CD4-positive, alpha-beta T cell (primary cell): ENCODE measurements around the gene NSUN3. TPM values are rescaled to one million over a fixed set of nuclear protein-coding genes. Genes with fewer than 3 reads are reported as not detected.

Experiments
- ATAC-seq: fragments of 200-7000 bp; cut with Tn5 transposase; one replicate; pipeline ENCODE4 v1.10.0; 2022; ENCODE audit warnings: mild to moderate bottlenecking; ENCODE audit not compliant: poor library complexity
- CTCF ChIA-PET: fragments of 350-600 bp; sonication (Branson Sonifier 250); formaldehyde crosslinking; loops from one replicate; lab custom pipeline; 2021; ENCODE audit warnings: antibody characterized with exemption, inconsistent platforms; lab: Charles Lee
- POLR2A ChIA-PET: fragments of 350-600 bp; sonication (Branson Sonifier 250); formaldehyde crosslinking; loops from one replicate; lab custom pipeline; 2021; ENCODE audit warnings: antibody characterized with exemption, inconsistent platforms; lab: Charles Lee
- DNase-seq, 14 experiments: peaks; one replicate each; pipeline ENCODE4 v3.0.0-alpha.2; 2013 to 2020; ENCODE audit warnings: mixed read lengths in 2 of 14
- H3K27ac ChIP-seq, 2 donors: one replicate each; pipeline versions ENCODE4 v1.5.1 to v1.7.0; 2013; ENCODE audit warnings: low read length in 2 of 2, low read depth in 1 of 2, mild to moderate bottlenecking in 1 of 2
- H3K27me3 ChIP-seq, 2 experiments: 1 replicate in 1 of 2; 2 replicates in 1 of 2; pipeline versions ENCODE4 v1.6.1 to v1.7.0; 2013; ENCODE audit warnings: low read length in 2 of 2, control low read depth in 1 of 2, mild to moderate bottlenecking in 1 of 2, moderate library complexity in 1 of 2; ENCODE audit not compliant: insufficient read depth in 2 of 2, control insufficient read depth in 1 of 2
- H3K36me3 ChIP-seq: one replicate; pipeline ENCODE4 v1.6.1; 2013; ENCODE audit warnings: low read length, control low read depth; ENCODE audit not compliant: insufficient read depth
- H3K4me1 ChIP-seq: one replicate; pipeline ENCODE4 v1.6.1; 2013; ENCODE audit warnings: low read length, control low read depth; ENCODE audit not compliant: insufficient read depth
- H3K4me3 ChIP-seq: one replicate; pipeline ENCODE4 v1.5.1; 2013; ENCODE audit warnings: mild to moderate bottlenecking, low read length, moderate library complexity
- H3K9me3 ChIP-seq, 2 experiments: 1 replicate in 1 of 2; 2 replicates in 1 of 2; pipeline versions ENCODE4 v1.6.1 to v1.7.0; 2013; ENCODE audit warnings: low read length in 2 of 2, mild to moderate bottlenecking in 2 of 2, control low read depth in 1 of 2, moderate library complexity in 1 of 2; ENCODE audit not compliant: control insufficient read depth in 1 of 2, insufficient read depth in 1 of 2
- H3K27ac Mint-ChIP-seq: one replicate; pipeline ENCODE4 v1.8.0; 2020; ENCODE audit warnings: mixed read lengths
- H3K27me3 Mint-ChIP-seq: one replicate; pipeline ENCODE4 v1.8.0; 2021; ENCODE audit warnings: mixed read lengths
- H3K36me3 Mint-ChIP-seq: one replicate; pipeline ENCODE4 v1.8.0; 2021; ENCODE audit warnings: low read depth, mixed read lengths
- H3K4me1 Mint-ChIP-seq: one replicate; pipeline ENCODE4 v1.8.0; 2021; ENCODE audit warnings: low read depth, mixed read lengths
- H3K4me3 Mint-ChIP-seq: one replicate; pipeline ENCODE4 v1.8.0; 2020; ENCODE audit warnings: mild to moderate bottlenecking, mixed read lengths
- H3K9me3 Mint-ChIP-seq: one replicate; pipeline ENCODE4 v1.8.0; 2020; ENCODE audit warnings: mixed read lengths
- intact Hi-C, 2 experiments: fragments of 100-400 bp; cut with DNase I in 1 of 2; cut with micrococcal nuclease in 1 of 2; formaldehyde crosslinking; loops; one replicate each; pipeline versions ENCODE4 v1.15.1 to v1.9.0; 2023 to 2025; cut with DNase I, micrococcal nuclease
- total RNA-seq, 174 experiments: library from RNA in 2 of 174; stranded (reverse) in 2 of 174; gene quantifications; one replicate each; pipeline ENCODE4 v1.2.3 and lab custom pipeline; 2021 to 2026
- TF ChIP-seq, protein P1 (sequence below): fragments of 200-600 bp; IDR thresholded peaks from one replicate; pipeline ENCODE4 v1.8.0; 2022; ENCODE audit warnings: antibody characterized with exemption, mild to moderate bottlenecking

NSUN3 gene
- total RNA-seq, 2 experiments from 2014 or later: 12.4 to 13.4 TPM

DNA sequence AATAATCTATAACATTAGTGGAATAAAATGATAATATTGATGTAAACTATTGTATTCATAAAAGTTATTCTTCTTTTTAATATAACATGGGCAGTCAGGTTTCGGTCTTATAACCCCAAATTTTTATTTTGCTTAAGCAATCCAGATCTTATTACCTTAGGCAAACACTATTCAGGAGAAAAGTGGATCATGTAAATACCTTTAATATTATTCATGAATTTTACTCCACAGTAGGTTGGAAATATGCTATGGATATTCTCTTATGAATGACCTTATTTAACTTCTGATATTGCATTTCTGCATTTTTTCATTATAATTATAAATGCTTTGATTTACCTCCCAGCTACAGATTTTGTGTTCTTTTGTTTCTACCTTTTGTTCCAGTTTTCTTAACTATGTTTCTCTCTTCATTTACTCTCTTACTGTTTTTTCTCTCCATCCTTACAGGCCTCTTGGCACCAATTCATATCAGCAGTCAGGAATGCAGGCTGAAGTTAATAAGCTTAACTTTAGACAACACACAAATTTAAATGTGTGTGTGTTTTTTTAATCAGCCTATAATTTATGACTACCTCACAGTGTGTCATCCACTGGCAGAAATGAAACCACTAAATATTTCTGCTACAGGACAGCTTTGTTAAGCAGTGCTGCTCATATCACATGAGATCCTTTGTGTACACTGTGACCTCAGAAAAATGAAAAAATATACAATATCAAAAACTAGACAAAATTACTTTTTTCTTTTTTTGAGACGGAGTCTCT, 111.0 kb downstream of the NSUN3 start:
- no peaks in the 10 kb centered on the region for H3K36me3 Mint-ChIP-seq
- TF ChIP-seq, protein P1, sequence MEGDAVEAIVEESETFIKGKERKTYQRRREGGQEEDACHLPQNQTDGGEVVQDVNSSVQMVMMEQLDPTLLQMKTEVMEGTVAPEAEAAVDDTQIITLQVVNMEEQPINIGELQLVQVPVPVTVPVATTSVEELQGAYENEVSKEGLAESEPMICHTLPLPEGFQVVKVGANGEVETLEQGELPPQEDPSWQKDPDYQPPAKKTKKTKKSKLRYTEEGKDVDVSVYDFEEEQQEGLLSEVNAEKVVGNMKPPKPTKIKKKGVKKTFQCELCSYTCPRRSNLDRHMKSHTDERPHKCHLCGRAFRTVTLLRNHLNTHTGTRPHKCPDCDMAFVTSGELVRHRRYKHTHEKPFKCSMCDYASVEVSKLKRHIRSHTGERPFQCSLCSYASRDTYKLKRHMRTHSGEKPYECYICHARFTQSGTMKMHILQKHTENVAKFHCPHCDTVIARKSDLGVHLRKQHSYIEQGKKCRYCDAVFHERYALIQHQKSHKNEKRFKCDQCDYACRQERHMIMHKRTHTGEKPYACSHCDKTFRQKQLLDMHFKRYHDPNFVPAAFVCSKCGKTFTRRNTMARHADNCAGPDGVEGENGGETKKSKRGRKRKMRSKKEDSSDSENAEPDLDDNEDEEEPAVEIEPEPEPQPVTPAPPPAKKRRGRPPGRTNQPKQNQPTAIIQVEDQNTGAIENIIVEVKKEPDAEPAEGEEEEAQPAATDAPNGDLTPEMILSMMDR: no peak
- intact Hi-C loops: no loop called here
- H3K27ac ChIP-seq: no peak overlapping the region
- no peak overlapping the region for H3K27ac Mint-ChIP-seq
- peaks cover 0 to 2% of the 10 kb centered on the region in 2 experiments for H3K27me3 ChIP-seq
- no peak overlapping the region for H3K4me3 Mint-ChIP-seq
- POLR2A ChIA-PET: no interaction called here
- H3K36me3 ChIP-seq: no peaks in the 10 kb centered on the region
- no peaks in the 10 kb centered on the region for H3K4me1 ChIP-seq
- H3K4me1 Mint-ChIP-seq: no peaks in the 10 kb centered on the region
- DNase-seq (no peak), ATAC-seq (no peak)
- no peak overlapping the region for H3K4me3 ChIP-seq
- CTCF ChIA-PET: no interaction called here
- H3K9me3 ChIP-seq: no peaks in the 10 kb centered on the region
- peaks cover 12% of the 10 kb centered on the region for H3K27me3 Mint-ChIP-seq
- H3K9me3 Mint-ChIP-seq: no peaks in the 10 kb centered on the region

DNA sequence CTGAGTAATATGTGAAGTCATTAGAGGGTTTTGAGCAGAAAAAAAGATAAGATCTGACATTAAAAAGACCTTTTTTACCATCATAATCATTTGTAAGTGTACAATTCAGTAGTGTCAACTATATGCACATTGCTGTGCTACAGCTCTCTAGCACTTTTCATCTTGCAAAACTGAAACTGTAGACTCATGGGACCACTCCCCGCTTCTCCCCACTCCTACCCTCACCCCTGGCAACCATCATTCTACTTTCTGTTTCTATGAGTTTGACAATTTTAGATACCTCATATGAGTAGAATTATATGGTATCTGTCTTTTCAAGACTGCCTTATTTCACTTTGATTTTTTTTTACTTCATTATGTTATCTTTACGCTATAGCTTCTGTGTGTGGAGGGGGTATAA, 112.8 kb downstream of the NSUN3 start:
- ATAC-seq: no peak

DNA sequence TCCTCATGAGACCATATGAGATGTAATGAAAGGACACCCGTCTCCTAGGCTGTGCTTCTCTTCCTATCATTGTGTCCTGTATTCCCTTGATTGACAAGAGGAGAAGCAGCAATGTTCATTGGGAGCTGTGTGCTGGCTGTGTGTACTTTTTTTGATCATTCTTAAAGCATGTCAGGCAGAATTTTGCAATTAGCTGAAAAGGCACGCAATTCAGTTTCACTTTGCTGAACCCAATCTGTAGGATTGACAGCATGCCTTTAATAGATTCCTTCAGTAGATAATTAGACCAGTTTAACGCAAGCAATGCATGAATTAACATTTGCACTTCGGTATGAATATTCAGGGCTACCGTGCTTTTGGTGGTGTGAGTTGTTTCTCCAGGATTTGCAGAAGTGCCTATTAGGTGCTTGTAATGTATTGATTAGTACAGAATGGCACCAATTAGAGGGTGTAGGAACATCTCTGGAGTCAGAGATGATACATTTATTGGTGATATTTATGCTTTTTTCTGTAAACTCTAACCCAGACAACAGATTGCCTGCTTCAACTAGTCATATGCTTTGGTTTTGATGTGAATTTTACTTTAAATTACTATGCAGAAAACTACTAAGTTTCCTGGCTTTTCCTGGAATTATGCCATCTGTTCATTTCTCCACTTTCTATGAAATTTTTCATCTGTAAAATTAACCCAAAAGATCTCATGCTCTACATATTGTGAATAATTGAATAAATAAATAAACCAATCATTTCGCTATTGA, 114.3 kb downstream of the NSUN3 start:
- no peaks in the 10 kb centered on the region for H3K9me3 Mint-ChIP-seq
- H3K4me3 ChIP-seq: no peak overlapping the region
- H3K4me3 Mint-ChIP-seq: no peak overlapping the region
- peaks cover 8% of the 10 kb centered on the region for H3K27me3 Mint-ChIP-seq
- ChIA-PET POLR2A (no interaction called here), CTCF (no interaction called here)
- no peaks in the 10 kb centered on the region for H3K4me1 ChIP-seq
- ATAC-seq: no peak
- TF ChIP-seq, protein P1: no peak
- intact Hi-C loops: no loop called here
- H3K27me3 ChIP-seq: peaks cover 0 to 2% of the 10 kb centered on the region in 2 experiments
- no peak for DNase-seq
- no peaks in the 10 kb centered on the region for H3K36me3 Mint-ChIP-seq
- no peak overlapping the region for H3K27ac ChIP-seq
- no peaks in the 10 kb centered on the region for H3K36me3 ChIP-seq
- no peaks in the 10 kb centered on the region for H3K4me1 Mint-ChIP-seq
- no peak overlapping the region for H3K27ac Mint-ChIP-seq
- no peaks in the 10 kb centered on the region for H3K9me3 ChIP-seq

More for the DNA sequence above, 112.8 kb downstream of the NSUN3 start:
- no peak overlapping the region for H3K27ac Mint-ChIP-seq
- H3K4me1 Mint-ChIP-seq: no peaks in the 10 kb centered on the region
- no peaks in the 10 kb centered on the region for H3K9me3 Mint-ChIP-seq
- H3K4me1 ChIP-seq: no peaks in the 10 kb centered on the region
- TF ChIP-seq, protein P1: no peak
- intact Hi-C loops: no loop called here
- no peaks in the 10 kb centered on the region for H3K36me3 ChIP-seq
- H3K27ac ChIP-seq: no peak overlapping the region
- DNase-seq: no peak
- H3K36me3 Mint-ChIP-seq: no peaks in the 10 kb centered on the region
- peaks cover 12% of the 10 kb centered on the region for H3K27me3 Mint-ChIP-seq
- H3K4me3 ChIP-seq: no peak overlapping the region
- POLR2A ChIA-PET: no interaction called here
- peaks cover 0 to 2% of the 10 kb centered on the region in 2 experiments for H3K27me3 ChIP-seq
- CTCF ChIA-PET: no interaction called here
- H3K4me3 Mint-ChIP-seq: no peak overlapping the region
- no peaks in the 10 kb centered on the region for H3K9me3 ChIP-seq

Other genes with a start within 250 kb of the NSUN3 start
- gene PROS1, start 89.2 kb upstream of the NSUN3 start, total RNA-seq: not detected
- 1 to 10 TPM; 3.4 to 4.4 TPM for gene ARL13B, start 82.9 kb upstream of the NSUN3 start, total RNA-seq
- gene STX19, start 34.5 kb upstream of the NSUN3 start, total RNA-seq: not detected
- gene DHFR2, start 145 bp upstream of the NSUN3 start, total RNA-seq: under 1 TPM; 0.74 to 0.75 TPM